Esophagus muscularis mucosa (tissue), 4 donors: ENCODE data around the gene SLC6A8.

Experiments
- CTCF ChIP-seq, 3 experiments: fragments of 200-600 bp in 2 of 3; fragments of 450-650 bp in 1 of 3; sonication (generic) in 2 of 3; IDR thresholded peaks; one replicate each; pipeline ENCODE4 v1.5.1; 2017 to 2019; ENCODE audit warnings: antibody characterized with exemption in 3 of 3, mild to moderate bottlenecking in 2 of 3, moderate library complexity in 1 of 3
- EP300 ChIP-seq: sonication (generic); formaldehyde crosslinking; IDR thresholded peaks from one replicate; pipeline ENCODE4 v1.6.1; 2017; ENCODE audit warnings: antibody characterized with exemption
- POLR2A ChIP-seq: fragments of 450-650 bp; IDR thresholded peaks from one replicate; pipeline ENCODE4 v1.6.1; 2017; ENCODE audit warnings: antibody characterized with exemption, moderate library complexity, mild to moderate bottlenecking, low read depth

GRCh38 chrX:153736871-153737441 lies 49.2 kb downstream of the SLC6A8 start:
- TF ChIP-seq CTCF (IDR thresholded peaks at IDR 0.05) (no peak), POLR2A (no peak), EP300 (no peak)
